ENCODE data around the gene SYT11.
"Not testable (repeated sequence)": the region's sequence is repeated elsewhere in the genome, so short reads cannot be mapped to it uniquely, and the experiment has no call there.

The SYT11 gene

GRCh38 chr1:155930725-155931124, 71.4 kb downstream of the SYT11 start:
- DNase-seq; in situ Hi-C loops (cut with MboI; ENCODE audit: low pct_unique_long_range_greater_than_20kb, low sequenced_read_pairs): not testable (repeated sequence)

- no peak for DNase-seq
- in situ Hi-C loops (cut with MboI; ENCODE audit: low pct_unique_long_range_greater_than_20kb, low sequenced_read_pairs): no loop called here
Measured at GRCh38 chr1:155931332-155932038, 72.1 kb downstream of the SYT11 start.

DNA sequence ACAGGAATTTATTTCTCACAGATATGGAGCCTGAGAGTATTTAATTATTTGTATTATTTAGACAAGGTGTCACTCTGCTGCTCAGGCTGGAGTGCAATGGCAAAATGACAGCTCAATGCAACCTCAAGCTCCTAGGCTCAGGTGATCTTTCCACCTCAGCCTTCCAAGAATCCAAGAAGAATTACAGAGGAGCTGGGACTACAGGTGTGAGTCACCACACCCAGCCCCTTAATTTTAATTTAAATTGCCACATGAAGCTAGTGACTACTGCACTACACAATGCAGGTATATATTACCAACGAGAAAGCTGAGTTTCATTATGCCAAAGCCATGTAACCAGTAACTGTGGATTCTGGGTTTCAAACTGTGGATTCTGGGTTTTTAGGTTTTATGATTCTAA, 72.7 kb downstream of the SYT11 start:
- in situ Hi-C loops (cut with MboI; ENCODE audit: low pct_unique_long_range_greater_than_20kb, low sequenced_read_pairs): no loop called here
- no peak for DNase-seq

GRCh38 chr1:155932487-155932886, 73.1 kb downstream of the SYT11 start:
- no peak for DNase-seq
- in situ Hi-C loops (cut with MboI; ENCODE audit: low pct_unique_long_range_greater_than_20kb, low sequenced_read_pairs): no loop called here

- in situ Hi-C loops (cut with MboI; ENCODE audit: low pct_unique_long_range_greater_than_20kb, low sequenced_read_pairs): no loop called here
- DNase-seq: no peak
Measured at GRCh38 chr1:155933591-155934096, 74.3 kb downstream of the SYT11 start.

DNA sequence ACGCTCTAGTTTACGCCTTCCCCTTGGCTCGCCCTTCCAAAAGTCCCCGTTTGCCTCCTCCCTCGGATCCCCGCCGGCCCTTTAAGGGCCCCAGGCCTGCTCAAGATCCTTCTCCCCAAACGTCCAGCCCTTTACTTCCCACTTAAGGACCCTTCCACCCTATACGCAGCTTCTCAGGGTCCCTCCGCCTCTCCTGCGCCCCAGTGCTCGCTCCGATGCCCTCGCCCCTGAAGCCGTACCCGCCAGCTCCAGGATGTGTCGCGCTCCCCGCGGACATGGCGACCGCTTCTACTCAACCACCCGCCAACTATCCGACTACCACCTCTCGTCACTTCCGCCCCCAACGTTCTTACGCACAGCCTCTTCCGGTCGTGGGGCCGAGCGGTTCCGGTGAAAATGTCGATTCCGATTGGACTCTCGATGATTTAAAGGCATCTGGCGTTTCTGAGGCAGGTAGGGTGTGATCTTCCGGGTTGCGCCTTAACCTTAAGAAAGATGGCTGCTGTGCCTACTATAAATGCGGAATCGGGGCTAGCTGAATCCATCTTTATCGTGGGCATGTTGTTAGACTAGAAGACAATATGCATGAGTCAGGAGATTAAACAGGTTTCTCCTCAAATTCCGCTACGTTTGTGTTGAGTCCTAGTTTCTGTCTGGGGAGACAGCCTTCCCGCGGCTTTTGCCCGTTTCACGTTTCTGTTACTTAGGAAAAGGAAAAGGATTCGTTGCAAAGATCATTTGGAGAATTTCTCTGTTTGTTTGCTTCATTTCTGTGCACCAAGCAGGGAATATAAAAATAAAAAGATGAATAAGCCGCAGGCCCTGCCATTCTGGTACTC, 74.9 kb downstream of the SYT11 start, which contains the start of gene KHDC4:
TSS of gene KHDC4 (minus strand) at position 317 of the 839 bp plus-strand sequence. CDS start at position 277, 40 bp downstream.
- in situ Hi-C loops (cut with MboI; ENCODE audit: low pct_unique_long_range_greater_than_20kb, low sequenced_read_pairs): no loop called here
- peak; percentile 99 for DNase-seq
